ENCODE data around the gene AMER3.

Gene AMER3

GRCh38 chr2:130787841-130788240 lies 32.5 kb downstream of the AMER3 start:
- DNase-seq, result no peak

GRCh38 chr2:130790312-130790711 lies 35.0 kb downstream of the AMER3 start:
- no peak for DNase-seq

- DNase-seq, result no peak
These were observed 35.7 kb downstream of the AMER3 start for GRCh38 chr2:130790804-130791616.

DNA sequence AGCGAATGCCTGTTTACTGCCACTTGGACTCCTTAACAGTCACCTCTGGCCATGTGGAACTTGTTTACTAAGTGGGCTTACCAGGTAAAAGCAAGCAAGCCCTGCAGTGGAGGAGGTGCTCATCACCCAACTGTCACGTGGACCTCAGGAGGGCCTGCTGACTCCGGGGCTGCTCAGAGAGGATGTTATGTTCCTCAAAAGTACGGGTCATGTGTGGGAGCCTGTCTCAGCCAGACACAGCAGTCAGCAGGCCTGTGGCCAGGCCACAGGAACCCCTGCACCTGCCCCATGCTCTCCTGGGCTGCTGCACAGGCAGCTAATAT lies 36.2 kb downstream of the AMER3 start:
- DNase-seq, result no peak

DNA sequence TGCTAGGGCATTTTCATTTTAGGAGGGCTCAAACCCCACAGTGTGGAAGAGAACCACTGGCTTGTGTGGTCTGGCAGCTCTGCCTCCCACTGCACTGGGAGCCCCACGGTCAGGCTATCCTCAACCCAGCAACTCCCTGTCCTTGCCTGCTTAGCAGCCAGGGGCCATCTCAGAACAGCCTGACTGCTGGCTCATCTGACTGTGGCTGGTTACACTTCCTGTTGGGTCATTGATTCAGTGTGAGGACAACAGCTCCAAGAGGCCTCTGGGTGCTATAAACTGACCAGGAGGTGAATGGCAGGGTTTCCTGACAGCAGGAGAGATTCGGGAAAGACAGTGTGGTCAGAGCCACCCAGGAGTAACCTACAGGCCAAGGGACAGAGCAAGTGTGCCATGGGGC lies 40.1 kb downstream of the AMER3 start:
- DNase-seq, result no peak

DNA sequence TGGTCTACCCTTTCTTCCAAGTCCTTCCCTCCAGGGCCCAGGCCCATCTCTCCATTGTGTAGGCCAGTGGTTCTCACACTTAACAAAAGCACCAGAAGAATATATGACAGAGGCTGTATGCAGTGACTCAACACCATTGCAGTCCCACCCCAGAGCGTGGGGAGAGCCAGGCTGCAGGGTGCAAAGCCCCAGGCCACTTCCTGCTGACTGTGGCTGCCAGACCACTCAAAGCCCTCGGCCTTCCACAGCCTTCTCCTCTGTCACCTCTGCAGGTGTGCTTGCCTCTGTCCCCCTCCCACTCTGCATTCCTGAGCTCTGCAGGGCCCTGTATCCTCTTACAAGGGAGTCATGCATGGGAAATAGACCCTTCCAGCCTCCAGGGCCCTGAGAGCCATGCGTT lies 41.0 kb downstream of the AMER3 start:
- no peak for DNase-seq

- peak; percentile 86 for DNase-seq
These were observed 42.4 kb downstream of the AMER3 start for GRCh38 chr2:130797493-130798435.

DNA sequence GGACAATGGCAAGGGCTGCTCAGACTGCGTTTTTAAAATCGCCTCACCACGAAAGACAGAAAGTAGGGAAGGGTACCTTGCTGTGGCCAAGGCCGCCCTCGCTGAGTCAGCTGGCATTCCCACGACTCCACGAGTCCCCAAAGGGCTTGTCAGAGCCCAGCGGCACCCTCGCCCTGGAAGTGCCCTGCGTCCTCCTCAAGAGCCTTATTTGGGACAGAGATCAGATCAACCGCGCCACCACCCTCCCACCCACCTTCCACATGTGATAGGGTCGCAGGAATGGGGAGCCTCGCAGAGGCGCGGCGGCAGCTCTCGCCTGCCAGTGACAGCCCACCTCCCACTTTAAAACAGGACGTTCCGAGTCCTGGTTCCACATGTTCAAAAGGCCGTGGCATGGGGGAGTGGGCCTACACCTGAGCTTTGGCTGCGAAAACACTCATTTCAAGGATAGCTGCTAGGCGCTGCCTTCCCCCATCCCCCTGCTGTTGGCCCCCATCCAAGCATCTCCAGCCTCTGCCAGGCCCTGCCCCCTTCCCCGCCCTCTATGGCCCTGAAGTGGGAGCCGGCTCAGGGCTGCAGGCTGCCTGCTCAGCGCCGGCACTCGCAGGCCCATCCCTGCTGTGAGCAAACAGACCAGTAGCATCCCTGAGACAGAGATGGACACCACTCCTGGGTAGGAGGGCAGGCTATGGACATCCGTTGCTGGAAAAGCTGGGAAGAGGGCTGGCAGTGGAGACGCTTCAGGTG lies 43.3 kb downstream of the AMER3 start:
- no peak for DNase-seq

DNA sequence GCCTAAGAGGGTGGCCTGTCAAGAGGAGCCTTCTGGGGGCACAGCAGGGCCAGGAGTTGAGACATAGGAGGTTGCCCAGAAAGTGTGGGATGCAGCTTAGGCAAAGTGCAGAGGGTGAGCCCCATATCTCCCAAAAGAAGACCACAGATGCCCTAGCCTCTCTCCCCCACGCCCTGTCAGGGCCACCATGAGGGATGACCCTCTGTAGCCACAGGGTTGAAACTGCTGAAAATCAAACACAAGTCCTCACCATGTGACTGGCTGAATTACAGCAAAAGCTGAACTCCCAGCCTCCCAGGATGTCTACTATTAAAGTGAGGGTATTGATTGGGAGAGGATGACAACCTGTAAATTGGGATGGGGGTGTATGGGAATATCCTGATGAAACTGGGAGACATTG lies 44.0 kb downstream of the AMER3 start:
- no peak for DNase-seq

GRCh38 chr2:130805613-130806012 lies 50.3 kb downstream of the AMER3 start:
- no peak for DNase-seq

- DNase-seq, result no peak
These were observed 51.0 kb downstream of the AMER3 start for GRCh38 chr2:130806370-130806769.

DNA sequence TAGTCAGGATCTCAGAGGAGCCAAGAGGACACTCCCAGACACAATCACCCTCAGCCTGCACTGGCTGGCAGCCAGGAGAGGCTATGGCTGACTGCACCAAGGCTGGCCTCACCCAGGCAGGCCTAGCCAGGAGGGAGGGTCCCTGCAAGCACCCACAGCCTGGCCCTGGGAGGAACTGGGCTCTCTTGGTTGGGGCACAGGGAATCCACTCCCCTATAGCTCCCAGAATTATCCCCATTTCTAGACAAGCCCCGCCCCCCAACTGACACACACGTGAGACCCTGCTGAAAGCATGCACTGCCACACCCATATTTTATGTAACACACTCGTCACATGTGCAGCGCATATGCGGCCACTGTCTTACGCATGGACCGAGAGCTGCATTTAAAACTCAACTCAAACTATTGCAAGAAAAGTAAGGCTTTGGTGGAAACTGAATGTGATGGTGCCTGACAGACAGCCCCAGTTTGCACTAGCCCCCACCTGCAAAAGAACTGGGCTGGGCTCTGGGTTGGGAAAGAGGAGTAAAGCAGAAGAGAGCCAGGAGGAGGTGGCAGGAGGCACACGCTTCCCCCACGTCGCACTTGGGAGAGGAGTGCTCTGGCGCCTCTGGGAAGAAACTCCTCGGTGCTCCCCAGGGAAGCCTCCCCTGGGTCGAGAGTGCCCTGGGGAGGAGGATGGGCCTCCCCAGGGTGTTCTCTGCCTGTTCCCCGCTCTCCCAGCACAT lies 52.5 kb downstream of the AMER3 start:
- DNase-seq, result no peak

DNA sequence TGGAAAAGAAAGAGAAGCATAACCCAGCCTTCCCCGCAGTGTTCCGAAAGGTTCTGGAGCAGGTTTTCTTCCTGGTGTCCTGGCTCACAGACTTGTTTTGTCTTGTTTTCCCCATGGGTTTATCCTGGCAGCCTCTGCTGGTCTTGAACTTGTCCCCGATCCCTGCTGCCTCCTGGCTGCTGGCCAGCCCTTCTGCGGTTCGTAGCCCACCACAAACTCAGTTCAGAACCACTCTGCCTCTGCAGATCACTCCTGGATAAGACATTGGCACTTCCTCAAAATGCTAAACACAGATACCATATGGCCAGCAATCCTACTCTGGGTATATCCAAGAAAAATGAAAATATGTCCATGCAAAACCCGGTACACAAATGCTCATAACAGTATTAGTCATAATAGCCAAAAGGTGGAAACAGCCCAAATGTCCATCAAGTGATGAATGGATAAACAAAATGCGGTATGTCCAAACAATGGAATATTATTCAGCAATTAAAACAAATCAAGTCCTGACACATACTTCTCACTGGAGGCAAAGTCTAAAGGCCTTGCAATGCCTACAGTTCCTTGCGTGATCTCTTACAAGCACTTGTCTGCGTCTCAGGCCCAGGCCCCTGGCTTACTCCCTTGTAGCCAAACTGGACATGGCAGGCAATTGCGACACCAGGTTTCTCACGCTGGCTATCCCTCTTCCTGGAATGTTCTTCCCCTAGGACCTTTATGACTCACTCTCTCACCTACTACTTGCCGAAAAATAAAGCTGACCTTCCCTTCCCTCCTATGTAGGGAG lies 53.3 kb downstream of the AMER3 start:
- no peak for DNase-seq

DNA sequence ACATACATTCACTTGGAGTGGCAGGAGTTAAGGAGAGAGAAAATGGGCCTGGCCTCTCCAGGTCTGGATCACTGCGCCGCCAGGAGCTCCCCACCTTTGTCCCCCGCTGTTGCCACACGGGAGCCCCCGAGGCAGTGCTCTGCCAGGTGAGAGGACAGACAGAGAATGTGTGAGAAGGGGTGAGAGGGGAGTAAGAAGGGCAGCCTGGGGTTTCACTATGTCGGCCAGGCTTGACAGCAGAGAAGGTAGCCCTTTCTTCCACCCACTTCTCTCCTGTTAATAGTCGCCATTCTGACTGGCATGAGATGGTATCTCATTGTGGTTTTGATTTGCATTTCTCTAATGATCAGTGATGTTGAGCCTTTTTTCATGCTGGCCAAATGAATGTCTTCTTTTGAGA lies 55.1 kb downstream of the AMER3 start:
- DNase-seq, result no peak

GRCh38 chr2:130813722-130814121 lies 58.4 kb downstream of the AMER3 start:
- DNase-seq, result no peak

- no peak for DNase-seq
These were observed 59.8 kb downstream of the AMER3 start for GRCh38 chr2:130814931-130815680.

Measured in amniotic stem cell (primary cell).